HG03565 (cell line): ENCODE measurements around the gene KRTAP13-4.

Experiments
- ATAC-seq: cut with Tn5 transposase; IDR thresholded peaks from one replicate; pipeline ENCODE4 v1.9.1; 2021; ENCODE audit warnings: mild to moderate bottlenecking, moderate library complexity; ENCODE audit not compliant: unreplicated experiment

The KRTAP13-4 gene, protein sequence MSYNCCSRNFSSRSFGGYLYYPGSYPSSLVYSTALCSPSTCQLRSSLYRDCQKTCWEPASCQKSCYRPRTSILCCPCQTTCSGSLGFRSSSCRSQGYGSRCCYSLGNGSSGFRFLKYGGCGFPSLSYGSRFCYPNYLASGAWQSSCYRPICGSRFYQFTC

DNA sequence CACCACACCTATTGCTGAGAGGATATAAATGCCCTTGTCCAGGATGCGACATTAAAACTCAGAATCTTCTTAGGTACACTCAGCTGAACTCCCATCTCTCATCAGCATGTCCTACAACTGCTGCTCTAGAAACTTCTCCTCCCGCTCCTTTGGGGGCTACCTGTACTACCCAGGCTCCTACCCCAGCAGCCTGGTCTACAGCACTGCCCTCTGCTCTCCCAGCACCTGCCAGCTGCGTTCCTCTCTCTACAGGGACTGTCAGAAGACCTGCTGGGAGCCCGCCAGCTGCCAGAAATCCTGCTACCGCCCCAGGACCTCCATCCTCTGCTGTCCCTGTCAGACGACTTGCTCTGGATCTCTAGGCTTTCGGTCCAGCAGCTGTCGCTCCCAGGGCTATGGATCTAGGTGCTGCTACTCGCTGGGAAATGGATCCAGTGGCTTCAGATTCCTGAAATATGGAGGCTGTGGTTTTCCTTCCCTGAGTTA lies at the start of gene KRTAP13-4:
KRTAP13-4 (plus strand) TSS at position 51 of the 486 bp plus-strand sequence; CDS start at position 107, 56 bp downstream.
- ATAC-seq, result no peak

DNA sequence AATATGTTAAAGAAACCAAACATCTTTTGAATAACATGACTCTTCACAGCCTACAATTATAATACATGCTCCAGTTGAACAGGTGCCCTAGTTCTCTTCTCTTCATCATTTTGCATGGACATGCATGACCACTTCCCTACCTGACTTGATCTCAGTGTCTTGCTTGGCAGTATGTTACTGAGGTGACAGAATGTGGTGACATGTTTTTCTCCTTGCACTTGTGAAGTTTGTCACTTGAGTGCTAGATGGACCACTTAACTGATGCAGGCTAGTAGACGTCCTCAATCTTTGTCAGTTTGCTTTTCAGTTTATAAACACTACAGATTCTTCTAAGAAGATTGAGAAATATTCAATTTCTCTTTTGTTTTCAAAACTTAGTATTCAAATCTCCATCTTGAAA lies 47.8 kb upstream of the KRTAP13-4 start:
- no peak for ATAC-seq

DNA sequence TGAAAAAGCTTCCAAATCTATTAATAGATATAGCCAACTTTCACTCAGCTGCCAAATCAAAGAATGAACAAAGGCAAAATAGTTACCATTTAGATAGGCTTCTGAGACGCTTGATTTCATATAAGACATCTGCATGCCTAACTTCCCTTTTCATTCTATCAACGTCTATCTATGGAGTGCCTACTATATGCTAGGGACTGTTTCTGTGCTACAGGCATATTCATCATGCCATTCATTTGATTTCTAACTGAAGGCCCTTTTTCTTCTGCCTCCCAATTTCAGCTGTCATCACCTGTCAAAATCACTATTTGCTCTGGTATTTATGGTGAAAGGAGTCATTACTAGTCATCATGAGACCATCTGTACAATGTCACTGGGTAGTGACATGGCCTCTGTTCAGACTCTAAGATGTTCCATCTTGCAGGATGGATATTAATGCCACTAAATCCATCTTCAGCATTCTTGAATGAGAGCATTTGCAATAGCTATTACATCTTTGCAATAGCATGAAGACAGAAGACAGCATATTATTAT lies 38.5 kb upstream of the KRTAP13-4 start:
- no peak for ATAC-seq

DNA sequence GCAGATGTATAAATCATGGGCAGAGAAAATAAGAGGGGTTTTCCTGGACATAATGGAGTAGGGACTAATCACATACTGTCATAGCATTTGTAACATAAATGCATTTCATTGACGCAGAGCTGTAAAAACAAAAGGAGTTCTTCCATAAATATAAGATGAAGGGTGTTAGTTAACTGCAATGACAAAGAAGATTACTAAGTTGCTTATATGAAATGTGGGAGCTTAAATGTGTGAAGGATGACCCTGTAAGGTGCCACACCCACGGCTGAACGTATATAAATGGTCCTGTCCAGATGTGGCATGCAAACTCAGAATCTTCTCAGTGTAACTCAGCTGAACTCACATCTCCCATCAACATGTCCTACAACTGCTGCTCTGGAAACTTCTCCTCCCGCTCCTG lies 34.3 kb upstream of the KRTAP13-4 start, which contains the start of gene KRTAP13-1:
KRTAP13-1 (plus strand) TSS at position 301 of the 400 bp plus-strand sequence; CDS start at position 357, 56 bp downstream.
- ATAC-seq, result no peak

DNA sequence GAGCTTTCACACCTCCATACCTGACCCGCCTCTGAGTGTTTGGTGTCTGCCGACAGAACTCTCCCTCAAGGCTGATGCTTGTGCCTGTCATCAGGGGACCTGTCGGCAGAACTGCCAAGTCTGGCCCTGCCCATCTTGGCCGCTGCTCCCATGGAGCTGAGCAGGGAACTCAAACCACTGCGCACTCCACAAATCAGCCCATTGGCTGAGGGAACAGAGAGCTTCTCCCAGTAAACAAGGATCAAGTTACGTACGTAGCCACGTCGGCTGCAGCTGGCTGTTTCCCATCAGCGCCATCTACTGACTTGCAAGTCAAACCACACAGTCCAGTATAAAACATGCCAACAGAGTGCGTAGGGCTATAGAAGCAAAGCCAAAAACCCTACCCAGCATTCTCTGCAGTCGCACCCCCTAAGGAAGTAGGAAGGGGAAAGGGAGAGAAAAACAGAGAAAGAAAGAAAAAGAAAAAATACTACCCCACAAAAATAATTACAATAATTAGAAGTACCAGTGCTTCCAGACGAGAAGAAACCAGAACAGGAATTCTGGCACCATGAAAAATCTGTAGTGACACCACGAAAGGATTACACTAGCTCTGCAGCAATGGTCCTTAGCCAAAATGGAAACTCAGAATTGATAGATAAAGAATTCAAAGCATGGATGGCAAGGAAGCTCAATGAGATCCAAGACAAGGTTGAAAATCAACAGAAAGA lies 21.1 kb upstream of the KRTAP13-4 start:
- no peak for ATAC-seq

DNA sequence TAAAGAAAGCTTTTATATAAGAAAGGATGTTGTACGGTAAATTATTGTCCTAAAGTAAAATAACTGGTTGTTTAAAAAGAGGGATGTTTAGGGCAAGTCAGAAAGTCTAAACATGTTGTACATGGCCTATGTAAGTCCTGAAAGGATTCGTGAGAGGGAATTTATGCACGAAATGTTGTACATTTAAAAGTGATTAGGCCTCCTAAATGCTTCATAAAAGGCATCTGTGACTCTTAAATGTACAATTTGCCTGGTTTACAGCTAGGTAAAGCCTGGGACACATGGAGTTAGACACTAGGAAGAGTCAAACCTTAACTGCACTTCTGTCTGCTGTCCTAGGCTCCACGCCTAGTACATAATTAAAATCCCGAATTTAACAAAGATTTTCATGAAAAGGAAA lies 14.0 kb upstream of the KRTAP13-4 start:
- ATAC-seq, result no peak

DNA sequence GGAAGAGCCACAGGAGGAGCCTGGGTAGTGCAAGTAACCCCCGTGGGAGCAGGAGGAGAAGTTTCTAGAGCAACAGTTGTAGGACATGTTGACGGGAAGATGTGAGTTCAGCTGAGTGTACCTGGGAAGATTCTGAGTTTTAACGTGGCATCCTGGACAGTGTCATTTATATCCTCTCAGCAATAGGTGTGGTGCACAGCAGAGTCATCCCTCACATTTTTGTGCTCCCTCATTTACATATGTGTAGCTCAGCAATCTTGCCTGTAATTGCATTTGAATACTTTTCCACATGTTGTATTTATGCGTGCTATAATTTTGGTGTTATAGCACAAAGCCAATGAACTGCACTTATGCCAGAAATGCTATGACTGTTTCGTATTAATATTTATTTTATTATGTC lies 4.2 kb upstream of the KRTAP13-4 start, which contains the start of gene KRTAP13-3:
KRTAP13-3 (minus strand) TSS at position 101 of the 400 bp plus-strand sequence; CDS start at position 87, 14 bp downstream.
- ATAC-seq, result no peak

DNA sequence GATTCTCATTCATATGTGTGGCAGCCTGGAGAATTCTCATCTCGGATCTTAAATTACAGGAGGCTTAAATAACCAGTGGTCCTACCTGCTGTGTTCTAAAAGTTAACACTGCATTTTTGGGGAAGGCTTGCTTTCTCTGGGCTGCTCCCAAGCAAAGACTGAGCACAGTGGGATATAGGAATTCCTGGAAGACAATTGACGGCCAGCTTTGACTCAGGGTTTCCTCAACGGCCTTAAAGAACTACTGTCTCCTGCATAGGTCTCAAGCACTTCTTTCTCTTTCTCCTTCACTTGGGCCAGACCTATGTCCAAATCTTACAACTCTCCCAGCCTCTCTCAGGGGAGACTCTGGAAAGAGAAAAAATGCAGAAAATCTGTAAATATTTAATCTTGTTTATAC lies 3.3 kb upstream of the KRTAP13-4 start:
- no peak for ATAC-seq

DNA sequence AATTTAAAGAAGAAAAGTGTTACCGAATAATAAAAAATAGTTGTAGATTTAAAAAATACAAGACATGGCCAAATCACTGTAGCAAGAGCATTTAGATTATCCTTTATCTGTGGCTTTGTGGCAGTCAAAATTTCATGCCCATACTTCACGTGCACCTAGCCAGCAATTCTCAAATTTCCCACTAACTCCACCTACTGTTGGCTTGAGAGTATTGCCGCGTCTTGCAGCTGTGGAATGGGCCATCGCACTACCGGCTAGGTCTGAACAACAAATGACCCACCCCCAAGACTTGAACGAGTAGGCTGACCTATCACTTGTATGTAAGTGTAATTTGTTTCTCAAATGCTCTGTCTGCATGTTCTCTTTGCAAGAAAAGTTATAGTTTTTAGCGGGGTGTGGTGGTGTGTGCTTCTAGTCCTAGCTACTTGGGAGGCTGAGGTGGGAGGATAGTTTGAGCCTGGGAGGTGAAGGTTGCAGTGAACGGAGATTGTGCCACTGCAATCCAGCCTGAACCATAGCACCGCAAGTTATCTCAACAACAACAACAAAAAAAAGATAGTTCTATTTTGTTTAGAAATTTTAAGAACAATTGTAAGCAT lies 4.1 kb downstream of the KRTAP13-4 start:
- no peak for ATAC-seq

DNA sequence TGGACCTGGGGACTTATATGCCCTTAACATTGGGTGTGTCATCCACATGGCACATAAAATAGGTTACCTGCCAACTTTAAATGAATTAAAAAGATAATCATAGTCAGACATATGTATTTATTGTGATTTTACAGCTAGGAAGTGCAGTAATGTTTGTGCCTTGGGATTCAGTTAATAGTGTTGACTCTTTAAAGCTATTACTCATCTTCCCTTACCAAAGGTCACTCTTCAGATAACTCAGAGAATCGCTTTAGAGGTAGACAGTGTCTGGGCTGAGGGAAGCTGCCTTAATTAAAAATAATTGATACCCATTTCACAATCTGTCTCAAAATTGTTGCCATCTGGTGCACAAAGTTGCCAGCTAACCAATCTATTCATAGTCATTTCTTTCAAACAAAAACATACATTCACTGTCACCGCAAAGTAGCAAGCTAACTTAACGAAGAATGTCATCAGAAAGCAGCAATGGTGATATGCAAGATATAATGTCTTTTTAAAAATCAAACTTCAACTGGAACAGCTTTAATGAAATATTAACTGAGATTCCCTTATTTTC lies 7.1 kb downstream of the KRTAP13-4 start:
- no peak for ATAC-seq

DNA sequence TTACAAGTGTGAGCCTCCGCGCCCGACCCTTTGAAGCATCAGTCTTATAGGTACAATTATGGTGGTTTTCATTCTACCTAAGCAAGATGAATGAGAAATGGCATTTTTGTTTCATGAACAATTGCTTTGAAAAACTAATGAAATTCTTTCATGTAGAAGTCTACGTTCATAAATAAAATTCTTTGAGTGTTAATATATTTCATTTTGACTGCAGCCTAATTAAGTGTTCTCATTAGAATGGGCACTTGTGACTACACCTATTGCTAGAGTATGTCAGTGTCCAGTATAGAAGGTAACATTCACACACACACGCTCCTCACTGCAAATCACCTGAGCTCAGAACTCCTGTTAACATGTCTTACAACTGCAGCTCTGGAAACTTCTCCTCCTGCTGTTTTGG lies 10.0 kb downstream of the KRTAP13-4 start, which contains the start of gene KRTAP15-1:
KRTAP15-1 (plus strand) TSS at position 301 of the 400 bp plus-strand sequence; CDS start at position 354, 53 bp downstream.
- ATAC-seq, result no peak

DNA sequence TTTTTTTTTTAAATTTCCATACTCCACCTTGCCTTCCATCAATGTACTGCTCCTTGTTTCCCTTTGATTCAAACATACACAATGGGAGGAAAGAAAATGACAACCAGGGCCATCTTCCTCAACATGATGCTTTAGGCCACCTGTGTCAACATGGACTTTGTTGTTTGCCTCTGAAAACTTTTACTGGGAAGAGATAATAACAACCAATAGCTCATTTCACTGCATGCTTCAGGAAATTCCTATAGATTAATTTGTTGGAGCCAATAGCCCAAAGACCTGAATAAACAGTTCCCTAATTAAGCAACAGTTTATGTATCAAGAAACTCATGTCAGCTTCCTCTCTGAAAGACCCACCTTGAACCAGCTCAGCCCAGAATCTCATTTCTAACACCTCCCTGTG lies 13.2 kb downstream of the KRTAP13-4 start:
- ATAC-seq, result no peak

DNA sequence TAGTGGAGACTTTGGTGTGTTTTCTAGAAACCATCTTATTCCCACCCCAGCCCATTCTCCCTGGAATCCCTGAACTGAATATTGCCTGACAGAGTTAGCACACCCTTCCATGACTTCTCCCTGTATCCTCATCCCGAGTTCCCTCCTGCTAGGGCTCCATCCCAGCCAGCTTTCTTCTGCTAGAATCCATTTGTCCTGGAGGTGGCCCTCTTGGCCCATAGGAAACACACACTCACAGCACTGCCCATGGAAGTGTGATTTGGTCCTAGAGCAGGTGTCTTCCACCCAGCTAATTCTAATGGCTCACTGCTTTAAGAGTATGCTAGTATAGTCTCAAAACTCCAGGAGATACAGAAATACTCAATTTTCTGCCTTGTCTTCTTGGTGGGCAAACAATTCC lies 14.2 kb downstream of the KRTAP13-4 start:
- no peak for ATAC-seq

DNA sequence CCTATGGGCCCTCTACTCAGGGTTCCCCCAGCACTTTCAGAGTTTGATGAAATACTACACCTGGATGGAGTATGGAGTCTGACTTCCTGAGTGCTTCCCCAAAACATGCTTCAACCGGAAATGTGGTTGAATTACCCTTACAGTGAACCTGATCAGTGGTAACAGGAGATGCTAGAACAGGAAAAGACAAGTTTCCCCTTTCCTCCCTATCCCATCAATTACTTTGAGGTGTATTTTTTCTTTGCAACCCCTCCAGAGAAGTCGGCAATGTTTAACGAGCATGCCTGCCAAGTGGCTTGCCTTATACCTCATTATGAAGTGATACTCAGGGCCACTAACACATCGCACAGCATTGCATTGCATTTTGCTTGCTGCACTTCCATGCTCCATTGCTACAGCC lies 17.0 kb downstream of the KRTAP13-4 start:
- ATAC-seq, result no peak

DNA sequence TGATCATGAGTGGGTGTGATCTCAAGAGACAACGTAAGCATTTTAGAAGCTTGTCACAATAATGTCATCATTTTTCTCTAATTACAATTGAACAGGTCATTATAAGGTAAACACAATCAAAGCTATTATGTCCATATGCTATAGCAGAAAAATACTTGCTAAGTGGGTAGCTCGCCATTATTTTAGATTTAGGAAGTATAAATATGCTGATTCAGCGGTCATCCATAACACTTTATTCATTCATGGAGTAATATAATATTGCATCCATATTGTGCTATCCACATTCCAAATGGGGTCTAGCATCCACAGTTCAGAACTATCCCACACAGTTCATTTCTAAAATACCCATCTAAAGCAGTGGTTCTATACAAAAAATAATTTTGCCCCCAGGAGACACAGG lies 18.5 kb downstream of the KRTAP13-4 start:
- no peak for ATAC-seq

DNA sequence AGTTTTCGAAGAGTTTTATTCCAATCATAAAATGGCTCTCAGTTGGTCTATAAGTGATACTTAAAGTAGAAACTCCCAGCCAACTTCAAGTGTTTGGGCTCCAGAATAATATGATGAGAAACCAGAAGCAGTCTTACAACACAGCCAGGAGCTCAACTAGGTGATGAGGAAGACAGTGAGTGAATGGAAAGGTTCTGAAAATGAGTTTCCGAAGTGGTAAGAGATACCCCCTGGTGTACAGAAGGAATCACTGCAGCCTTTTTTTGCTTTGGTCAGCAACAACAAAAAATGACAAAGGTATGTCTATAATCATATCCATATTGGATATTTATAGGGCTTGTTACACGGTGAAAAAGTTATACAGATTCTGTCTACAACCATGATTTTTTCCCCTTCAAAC lies 33.7 kb downstream of the KRTAP13-4 start:
- ATAC-seq, result no peak

DNA sequence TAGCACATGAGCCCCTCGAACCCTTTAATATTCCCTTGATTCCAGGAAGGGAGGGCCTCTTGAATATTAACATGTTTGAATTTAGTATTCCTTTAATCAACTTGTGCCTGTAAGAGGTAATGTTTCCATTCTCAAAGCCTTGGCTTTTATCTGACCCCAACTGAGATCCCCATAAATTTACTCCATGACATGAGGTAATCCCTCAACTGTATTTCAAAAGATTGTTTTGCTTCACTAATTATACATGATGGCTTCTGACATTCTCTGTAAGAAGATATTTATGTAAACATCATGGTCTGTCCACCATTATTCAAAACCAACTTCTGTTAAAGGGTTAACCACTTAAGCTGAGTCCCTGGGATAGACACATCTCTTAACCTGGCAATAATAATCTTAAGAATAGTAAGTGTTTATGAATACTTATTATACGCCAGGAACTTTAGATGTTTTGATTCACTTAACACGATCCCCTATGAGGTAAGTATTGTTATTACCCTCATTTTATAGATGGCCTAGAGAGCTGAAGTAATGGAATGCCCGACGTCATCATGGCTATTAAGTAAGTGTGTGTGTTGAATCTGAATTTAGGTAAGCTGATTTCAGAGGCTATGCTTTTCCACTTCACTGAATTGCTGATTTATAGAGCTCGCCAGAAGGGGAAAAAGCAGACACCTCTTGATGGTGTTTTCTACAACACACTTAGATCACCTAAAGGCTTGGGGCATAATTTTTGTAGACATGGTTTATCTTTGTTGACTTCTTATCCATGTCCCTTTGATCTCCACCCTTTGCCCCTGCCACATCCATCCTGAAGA lies 39.1 kb downstream of the KRTAP13-4 start:
- ATAC-seq, result no peak

DNA sequence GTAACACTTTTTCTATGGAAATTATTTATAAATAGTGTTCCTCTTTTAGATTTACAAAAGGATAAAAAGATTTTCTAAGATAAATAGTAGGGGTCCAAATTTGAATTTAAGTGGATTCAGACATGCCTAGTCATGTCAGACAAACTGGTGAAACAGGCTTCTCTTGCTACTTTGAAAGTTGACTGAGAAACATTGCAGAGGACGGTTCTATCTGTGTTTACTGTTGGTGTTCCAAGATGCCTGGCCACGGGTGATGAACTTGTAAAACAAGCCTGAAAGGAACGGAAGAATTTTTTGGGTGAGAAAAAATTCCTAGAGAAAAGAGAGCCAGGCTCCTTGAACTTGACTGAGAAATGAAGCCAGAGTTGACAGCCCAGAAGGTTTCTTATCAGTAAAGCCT lies 48.0 kb downstream of the KRTAP13-4 start:
- no peak for ATAC-seq

DNA sequence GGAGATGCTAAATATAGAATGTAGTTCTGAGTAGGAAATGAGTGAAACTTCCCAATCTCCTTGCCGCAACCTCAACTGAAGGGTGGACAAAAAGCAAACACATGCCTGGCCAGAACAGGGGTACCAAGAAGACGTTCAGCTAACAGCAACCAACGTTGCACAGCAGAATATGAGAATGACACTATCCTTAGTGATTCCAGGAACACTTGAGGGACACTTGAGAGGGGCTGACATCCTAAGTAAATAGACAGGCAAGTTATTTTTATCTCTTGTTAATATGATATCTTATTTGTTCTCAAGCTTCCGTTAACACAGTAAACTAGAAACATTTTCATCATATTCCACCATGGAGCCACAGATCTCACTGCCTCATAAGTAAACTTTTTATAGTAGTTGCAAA lies 49.2 kb downstream of the KRTAP13-4 start:
- no peak for ATAC-seq

DNA sequence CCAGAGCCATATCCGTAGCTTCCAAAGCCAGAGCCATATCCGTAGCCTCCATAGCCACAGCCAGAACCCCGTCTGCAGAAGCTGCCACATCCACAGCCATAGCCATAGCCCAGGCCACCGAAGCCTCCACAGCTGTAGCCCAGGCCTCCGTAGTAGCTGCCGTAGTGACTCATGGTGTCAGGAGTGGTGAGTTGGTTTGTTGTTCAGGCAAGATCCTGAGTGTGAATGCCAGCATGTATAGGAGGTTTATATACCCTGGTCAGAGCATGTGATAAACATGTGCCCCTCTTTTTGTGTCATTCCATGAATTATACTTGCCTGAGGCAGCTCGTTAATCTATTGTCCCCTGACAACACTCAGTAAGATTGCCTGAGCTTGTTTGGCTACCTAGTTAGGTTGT lies 50.1 kb downstream of the KRTAP13-4 start, which contains the start of gene KRTAP19-1:
KRTAP19-1 (minus strand) TSS at position 223 of the 400 bp plus-strand sequence; CDS start at position 173, 50 bp downstream.
- ATAC-seq, result no peak
